ENCODE data around the gene CLDN12.
A peak's percentile ranks its signal among the peaks of the same experiment; 100 is the strongest.

Gene CLDN12

GRCh38 chr7:90430614-90431460 lies 27.6 kb downstream of the CLDN12 start:
- H3K27ac ChIP-seq: no peak overlapping the region
- H3K4me3 ChIP-seq: no peak overlapping the region

DNA sequence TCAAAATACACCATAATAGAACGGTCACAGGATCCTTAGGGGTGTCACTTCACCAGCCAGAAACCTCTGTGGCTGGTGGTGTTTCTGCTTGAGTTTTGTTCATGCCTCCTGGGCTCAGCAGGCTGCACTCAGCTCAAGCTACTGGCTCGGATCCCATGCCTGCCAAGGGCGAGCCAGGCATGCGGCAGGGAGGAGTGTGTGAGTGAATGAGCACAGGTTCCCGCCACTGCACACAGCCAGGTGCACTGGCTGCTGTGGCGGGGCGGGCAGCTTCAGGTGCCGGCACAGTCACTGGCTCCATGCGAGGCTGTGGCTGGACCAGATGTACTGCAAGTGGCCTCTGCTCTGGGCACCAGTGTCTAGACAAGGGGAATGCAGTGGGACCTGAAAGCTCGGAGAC lies 29.5 kb downstream of the CLDN12 start:
- H3K4me3 ChIP-seq: no peak overlapping the region
- no peak overlapping the region for H3K27ac ChIP-seq

DNA sequence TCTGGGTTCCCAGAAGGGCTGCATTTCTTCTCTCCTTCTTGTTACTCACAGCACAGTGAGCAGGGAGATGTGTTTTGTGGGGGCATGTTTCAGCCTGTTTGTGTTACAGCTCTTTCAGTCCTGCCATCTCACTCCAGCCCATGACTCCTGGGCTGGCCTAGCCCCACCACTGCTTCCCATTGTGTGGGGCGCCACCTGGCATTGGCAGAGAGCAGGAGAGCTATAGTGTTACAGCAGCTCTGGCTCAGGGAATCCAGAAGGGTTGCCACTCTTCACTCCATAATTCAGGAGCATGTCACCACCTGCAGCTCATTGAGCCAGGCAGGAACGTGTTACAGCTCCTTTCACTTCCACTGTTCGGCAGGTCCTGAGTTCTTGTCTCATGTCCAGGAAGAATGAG lies 30.0 kb downstream of the CLDN12 start:
- H3K27ac ChIP-seq: no peak overlapping the region
- H3K4me3 ChIP-seq: no peak overlapping the region

DNA sequence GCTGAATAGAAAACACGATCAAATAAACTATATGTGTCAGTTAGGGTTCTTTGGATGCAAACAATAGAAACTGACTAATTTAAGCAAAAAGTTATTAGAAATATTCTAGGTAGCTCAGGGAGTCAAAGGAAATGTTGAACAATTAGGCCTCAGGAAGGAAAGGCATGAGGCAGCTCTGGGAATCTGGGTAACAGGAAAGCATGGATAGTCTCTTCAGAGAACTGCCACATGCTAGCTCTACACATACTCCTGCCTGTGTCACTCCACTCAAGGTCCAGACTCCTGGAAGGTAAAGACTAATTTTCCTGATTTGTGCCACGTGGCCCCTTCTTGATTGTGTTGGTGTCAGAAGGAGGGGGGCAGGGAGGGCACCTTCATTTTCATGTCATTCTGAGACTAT lies 42.4 kb downstream of the CLDN12 start:
- no peak overlapping the region for H3K4me3 ChIP-seq
- no peak overlapping the region for H3K27ac ChIP-seq

- Histone ChIP-seq H3K4me3 (no peak overlapping the region), H3K27ac (no peak overlapping the region)
These were observed 43.1 kb downstream of the CLDN12 start for GRCh38 chr7:90446137-90446899.

DNA sequence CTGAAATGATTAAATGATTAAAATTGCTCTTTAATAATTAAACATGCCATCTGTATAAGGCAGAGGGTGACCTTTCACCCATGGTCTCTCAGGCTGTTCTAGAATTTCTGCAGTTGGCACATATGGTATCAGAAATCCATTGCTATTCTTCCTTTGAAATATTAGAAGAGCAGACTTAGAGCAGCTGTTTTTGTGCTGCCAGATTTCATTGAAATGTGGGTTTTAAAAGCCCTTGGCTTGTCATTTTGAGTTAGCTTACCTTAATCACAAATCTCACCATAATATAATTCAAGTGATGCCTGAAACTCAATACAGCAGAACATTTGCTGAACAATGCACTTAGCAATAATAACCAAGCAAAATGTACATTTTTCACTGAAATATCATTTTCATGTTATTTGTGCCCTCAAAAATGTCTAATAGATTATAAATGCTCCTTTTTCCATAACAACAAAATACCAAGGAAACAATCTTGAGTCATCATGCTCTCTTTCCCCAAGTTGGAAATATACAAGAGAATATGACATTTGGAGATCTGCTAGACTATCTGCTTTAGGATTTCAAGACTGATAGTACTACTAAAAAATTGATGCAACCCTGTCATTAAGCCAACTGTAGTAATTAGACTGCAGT lies 50.1 kb downstream of the CLDN12 start:
- no peak overlapping the region for H3K4me3 ChIP-seq
- no peak overlapping the region for H3K27ac ChIP-seq

GRCh38 chr7:90453931-90454330 lies 50.7 kb downstream of the CLDN12 start:
- H3K27ac ChIP-seq: no peak overlapping the region
- no peak overlapping the region for H3K4me3 ChIP-seq

DNA sequence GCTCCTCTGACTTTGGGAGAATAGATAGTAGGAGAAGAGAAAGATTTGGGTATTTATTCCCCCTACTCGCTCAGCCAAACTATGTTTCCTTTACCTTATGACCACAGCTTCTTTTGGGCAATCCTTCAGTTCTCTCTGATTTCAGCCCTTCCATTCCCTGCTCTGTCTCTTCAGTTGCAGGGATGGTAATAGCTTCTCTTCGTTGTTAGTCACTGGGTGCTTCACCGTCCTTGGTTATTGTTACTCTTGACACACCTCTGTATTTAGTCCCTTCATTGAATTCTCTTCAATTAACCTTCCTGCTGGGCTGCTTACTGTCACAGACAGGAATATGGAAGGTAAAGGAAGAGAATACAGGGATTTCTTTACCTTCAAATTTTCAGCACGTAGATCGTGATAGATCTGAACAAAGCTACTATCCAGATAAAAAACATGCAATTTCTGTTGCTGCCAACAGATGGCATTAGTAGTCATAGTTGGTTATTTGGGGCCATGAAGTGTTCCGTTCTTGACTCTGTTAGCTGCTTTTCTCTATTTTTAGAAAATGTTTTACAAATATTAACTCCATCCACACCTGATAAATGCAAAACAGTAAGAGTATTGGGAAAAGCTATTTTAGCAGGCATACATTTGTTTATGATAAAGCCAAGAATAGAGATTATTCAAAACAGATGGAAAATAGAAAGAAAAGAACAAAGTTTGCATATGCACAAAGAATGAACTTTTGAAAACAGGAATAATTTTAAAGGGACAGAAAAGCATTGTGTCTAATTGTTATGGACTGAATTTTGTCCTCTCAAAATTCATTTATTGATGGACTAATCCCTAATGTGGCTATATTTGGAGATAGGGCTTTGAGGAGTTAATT lies 52.1 kb downstream of the CLDN12 start:
- no peak overlapping the region for H3K4me3 ChIP-seq

GRCh38 chr7:90458104-90458503 lies 54.8 kb downstream of the CLDN12 start:
- no peak overlapping the region for H3K4me3 ChIP-seq

More for the DNA sequence above, 52.1 kb downstream of the CLDN12 start:
- H3K27ac ChIP-seq: no peak overlapping the region

GRCh38 chr7:90459888-90460287 lies 56.6 kb downstream of the CLDN12 start:
- Histone ChIP-seq H3K27ac (no peak overlapping the region), H3K4me3 (no peak overlapping the region)

More at GRCh38 chr7:90458104-90458503, 54.8 kb downstream of the CLDN12 start:
- H3K27ac ChIP-seq: no peak overlapping the region

GRCh38 chr7:90461219-90461618 lies 58.0 kb downstream of the CLDN12 start:
- Histone ChIP-seq H3K4me3 (no peak overlapping the region), H3K27ac (no peak overlapping the region)

- Histone ChIP-seq H3K4me3 (peak overlapping the region in 3 of 7 experiments; percentile 5 to 27 (median 21)), H3K27ac (peak overlapping the region in 7 of 21 experiments; percentile 3 to 52 (median 18))
These were observed 59.9 kb downstream of the CLDN12 start for GRCh38 chr7:90463151-90463628.
